Transverse colon (tissue), 4 donors: ENCODE results near the gene EFNA5. TPM values are rescaled to one million over a fixed set of nuclear protein-coding genes. Genes with fewer than 3 reads are reported as not detected.

Source experiments
- DNase-seq: peaks from one replicate; pipeline ENCODE4 v3.0.0-alpha.2; 2019
- H3K27ac ChIP-seq, 4 donors: fragments of 200-600 bp; sonication (generic); 2 replicates each; pipeline ENCODE4 v1.5.1; 2016 to 2018; ENCODE audit warnings: inconsistent platforms in 4 of 4
- H3K27me3 ChIP-seq: fragments of 200-600 bp; sonication (generic); 2 replicates; pipeline ENCODE4 v1.5.1; 2017; ENCODE audit warnings: inconsistent platforms
- H3K36me3 ChIP-seq, 4 donors: fragments of 200-600 bp; sonication (generic); 2 replicates each; pipeline ENCODE4 v1.5.1; 2017 to 2019; ENCODE audit warnings: inconsistent platforms in 4 of 4
- H3K4me1 ChIP-seq, 4 donors: fragments of 200-600 bp; sonication (generic); 2 replicates each; pipeline ENCODE4 v1.5.1; 2017 to 2020; ENCODE audit warnings: inconsistent platforms in 4 of 4
- H3K4me3 ChIP-seq, 4 donors: fragments of 200-600 bp; sonication (generic); 1 replicate in 1 of 4; 2 replicates in 3 of 4; pipeline versions ENCODE4 v1.5.1 to v1.6.1; 2017 to 2019; ENCODE audit warnings: inconsistent platforms in 4 of 4
- H3K9me3 ChIP-seq, 2 donors: fragments of 200-600 bp; sonication (generic); 2 replicates each; pipeline ENCODE4 v1.5.1; 2017 to 2019; ENCODE audit warnings: inconsistent platforms in 2 of 2
- CTCF ChIP-seq, 5 experiments: fragments of 200-600 bp in 3 of 5; fragments of 450-650 bp in 2 of 5; sonication (generic) in 3 of 5; IDR thresholded peaks; 1 replicate in 2 of 5; 2 replicates in 3 of 5; pipeline ENCODE4 v1.5.1; 2016 to 2017; ENCODE audit warnings: antibody characterized with exemption in 5 of 5, inconsistent platforms in 3 of 5, mild to moderate bottlenecking in 2 of 5, moderate library complexity in 1 of 5
- EP300 ChIP-seq: sonication (generic); formaldehyde crosslinking; IDR thresholded peaks from one replicate; pipeline ENCODE4 v1.6.1; 2017; ENCODE audit warnings: antibody characterized with exemption, low read depth
- POLR2A ChIP-seq: fragments of 450-650 bp; IDR thresholded peaks from one replicate; pipeline ENCODE4 v1.6.1; 2016; ENCODE audit warnings: antibody characterized with exemption, mild to moderate bottlenecking, moderate library complexity
- POLR2AphosphoS5 ChIP-seq, 3 donors: sonication (generic); formaldehyde crosslinking; IDR thresholded peaks; one replicate each; pipeline ENCODE4 v1.6.1; 2016; ENCODE audit warnings: antibody characterized with exemption in 3 of 3
- WGBS, 2 donors: methylation state at CpG; one replicate each; pipeline ENCODE4 v1.1.5; 2018; ENCODE audit warnings: low coverage in 1 of 2; 5-methylcytosine and 5-hydroxymethylcytosine counted together
- in situ Hi-C, 4 donors: fragments of 200-750 bp; cut with MboI; loops; one replicate each; pipeline versions ENCODE4 v1.15.0 to v1.15.1; 2017; ENCODE audit warnings: low sequenced_read_pairs in 3 of 4, low pct_ligation_motif_present in 1 of 4, low pct_unique_long_range_greater_than_20kb in 1 of 4
- intact Hi-C: fragments of 100-400 bp; cut with DNase I; formaldehyde crosslinking; loops from one replicate; pipeline ENCODE4 v1.15.1; 2023; ENCODE audit warnings: low total_unique reads
- total RNA-seq, 4 donors: library from RNA; depleted of rRNA; stranded (reverse); fragments of >200 nt; gene quantifications; one replicate each; pipeline ENCODE4 v1.1.0, GENCODE V29; 2016

EFNA5 gene
- total RNA-seq, 4 donors from 2014 or later, result 1.5 to 18.2 (median 12.1) TPM

GRCh38 chr5:107712359-107712870 lies 41.7 kb upstream of the EFNA5 start:
- intact Hi-C loops (no loop called here), in situ Hi-C loops (no loop called here)
- no peaks in the 10 kb centered on the region for H3K4me1 ChIP-seq
- peaks cover under 1 to 1% of the 10 kb centered on the region in 2 donors for H3K9me3 ChIP-seq
- H3K36me3 ChIP-seq, result no peaks in the 10 kb centered on the region
- no peak for TF ChIP-seq EP300
- TF ChIP-seq POLR2AphosphoS5 (IDR thresholded peaks at IDR 0.05), result no peak
- no peak for DNase-seq
- no peak overlapping the region for H3K27ac ChIP-seq
- 85 to 89% methylated on average over 2 of the region's 2 CpGs for WGBS, 2 donors
- no peaks in the 10 kb centered on the region for H3K27me3 ChIP-seq
- no peak overlapping the region for H3K4me3 ChIP-seq

- H3K36me3 ChIP-seq, result no peaks in the 10 kb centered on the region
- H3K9me3 ChIP-seq, result no peaks in the 10 kb centered on the region
- no peaks in the 10 kb centered on the region for H3K27me3 ChIP-seq
- TF ChIP-seq POLR2AphosphoS5 (IDR thresholded peaks at IDR 0.05) (no peak), POLR2A (no peak)
- no peaks in the 10 kb centered on the region for H3K4me1 ChIP-seq
- intact Hi-C loops (no loop called here), in situ Hi-C loops (no loop called here)
- WGBS, 2 donors, result 81 to 83% methylated on average over 5 of the region's 5 CpGs
- no peak overlapping the region for H3K27ac ChIP-seq
- no peak for DNase-seq
- H3K4me3 ChIP-seq, result no peak overlapping the region
These were observed 34.8 kb upstream of the EFNA5 start for GRCh38 chr5:107705402-107706014.

GRCh38 chr5:107704681-107705401 lies 34.1 kb upstream of the EFNA5 start:
- Histone ChIP-seq H3K36me3 (no peaks in the 10 kb centered on the region), H3K4me1 (no peaks in the 10 kb centered on the region), H3K4me3 (no peak overlapping the region), H3K27ac (no peak overlapping the region), H3K27me3 (no peaks in the 10 kb centered on the region), H3K9me3 (no peaks in the 10 kb centered on the region)
- DNase-seq, result no peak
- 61 to 66% methylated on average over 9 to 12 of the region's 12 CpGs for WGBS, 2 donors
- intact Hi-C loops (no loop called here), in situ Hi-C loops (no loop called here)
- TF ChIP-seq POLR2AphosphoS5 (IDR thresholded peaks at IDR 0.05) (no peak), CTCF (IDR thresholded peaks at IDR 0.05) (no peak), POLR2A (no peak), EP300 (no peak)

- H3K4me1 ChIP-seq, result no peaks in the 10 kb centered on the region
- H3K36me3 ChIP-seq, result no peaks in the 10 kb centered on the region
- DNase-seq, result no peak
- TF ChIP-seq EP300 (no peak), CTCF (IDR thresholded peaks at IDR 0.05) (no peak), POLR2A (no peak), POLR2AphosphoS5 (IDR thresholded peaks at IDR 0.05) (no peak)
- H3K27me3 ChIP-seq, result no peaks in the 10 kb centered on the region
- no peaks in the 10 kb centered on the region for H3K9me3 ChIP-seq
- in situ Hi-C loops, result no loop called here
- intact Hi-C loops, result no loop called here
- H3K27ac ChIP-seq, result no peak overlapping the region
- H3K4me3 ChIP-seq, result no peak overlapping the region
These were observed 29.7 kb upstream of the EFNA5 start for GRCh38 chr5:107700481-107700880.

DNA sequence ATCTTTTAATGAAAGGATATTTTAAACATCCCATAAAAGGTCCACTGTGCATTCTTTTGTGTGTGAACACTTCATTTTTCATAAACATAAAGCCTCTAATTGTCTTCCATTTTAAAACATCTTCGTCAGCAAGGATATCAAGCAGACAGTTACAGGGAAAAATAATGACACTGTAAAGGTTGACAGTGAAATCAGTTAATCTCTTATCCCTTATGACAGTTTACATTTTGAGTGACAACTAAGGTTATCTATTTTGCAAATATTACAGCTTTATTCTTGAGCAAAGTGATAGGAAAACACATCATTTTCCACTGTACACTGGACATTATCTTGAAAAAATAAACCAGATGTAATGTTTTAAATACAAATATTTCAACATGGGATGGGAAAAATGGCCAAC lies 28.7 kb upstream of the EFNA5 start:
- no peaks in the 10 kb centered on the region for H3K36me3 ChIP-seq
- in situ Hi-C loops, result no loop called here
- H3K27me3 ChIP-seq, result no peaks in the 10 kb centered on the region
- intact Hi-C loops, result no loop called here
- no peak overlapping the region for H3K27ac ChIP-seq
- H3K4me1 ChIP-seq, result no peaks in the 10 kb centered on the region
- H3K4me3 ChIP-seq, result no peak overlapping the region
- no peak for DNase-seq
- WGBS, 2 donors, result 79 to 80% methylated on average over 1 of the region's 1 CpG
- no peaks in the 10 kb centered on the region for H3K9me3 ChIP-seq
- TF ChIP-seq POLR2A (no peak), EP300 (no peak), POLR2AphosphoS5 (IDR thresholded peaks at IDR 0.05) (no peak), CTCF (IDR thresholded peaks at IDR 0.05) (no peak)
